ENCODE measurements around the gene STON2. TPM values are rescaled to one million over a fixed set of nuclear protein-coding genes. Genes with fewer than 3 reads are reported as not detected.
"Not testable (repeated sequence)": the region's sequence is repeated elsewhere in the genome, so short reads cannot be mapped to it uniquely, and the experiment has no call there.

STON2 gene
- total RNA-seq, 1 donor: 25.9 TPM

GRCh38 chr14:81236849-81237248, 163.3 kb downstream of the STON2 start:
- not testable (repeated sequence) for H3K4me1 ChIP-seq (ENCODE audit: insufficient read depth, low read length); H3K27me3 ChIP-seq (ENCODE audit: insufficient read depth, low read length); H3K9me3 ChIP-seq (ENCODE audit: low read depth, low read length); H3K4me3 ChIP-seq (ENCODE audit: low read length)

DNA sequence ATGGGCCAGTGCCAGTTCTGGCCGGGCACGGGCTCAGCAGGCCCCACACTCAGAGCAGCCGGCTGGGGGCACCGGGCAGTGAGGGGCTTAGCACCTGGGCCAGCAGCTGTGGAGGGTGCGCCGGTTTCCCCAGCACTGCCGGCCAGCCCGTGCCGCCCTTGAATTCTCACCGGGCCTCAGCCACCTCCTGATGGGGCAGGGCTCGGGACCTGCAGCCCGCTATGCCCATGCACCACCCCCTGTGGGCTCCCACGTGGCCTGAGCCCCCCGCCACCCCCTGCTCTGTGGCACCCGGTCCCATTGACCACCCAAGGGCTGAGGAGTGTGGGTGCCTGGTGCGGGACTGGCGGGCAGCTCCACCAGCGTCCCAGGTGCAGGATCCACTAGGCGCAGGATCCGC, 164.0 kb downstream of the STON2 start:
- no peaks in the 10 kb centered on the region for H3K9me3 ChIP-seq (ENCODE audit: low read depth, low read length)
- H3K27me3 ChIP-seq (ENCODE audit: insufficient read depth, low read length): no peaks in the 10 kb centered on the region
- no peak overlapping the region for H3K4me3 ChIP-seq (ENCODE audit: low read length)
- H3K4me1 ChIP-seq (ENCODE audit: insufficient read depth, low read length): no peaks in the 10 kb centered on the region

DNA sequence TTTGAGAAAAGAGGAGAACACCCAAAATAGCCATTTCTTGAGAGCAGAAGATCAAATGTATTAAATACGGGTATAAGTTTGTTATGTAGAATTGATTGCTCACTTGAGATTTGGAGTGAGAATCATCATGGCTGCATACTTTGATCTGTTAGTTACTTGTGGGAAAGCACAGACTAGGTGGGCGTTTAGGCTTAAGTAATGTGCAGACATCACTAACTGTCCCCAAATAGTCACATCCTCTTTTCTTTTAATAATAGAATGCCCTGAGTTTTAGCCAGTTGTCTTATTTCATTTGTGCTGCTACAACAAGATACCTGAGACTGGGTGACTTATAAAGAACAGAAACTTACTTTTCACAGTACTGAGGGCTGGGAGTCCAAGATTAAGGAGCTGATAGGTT, 165.0 kb downstream of the STON2 start:
- no peaks in the 10 kb centered on the region for H3K9me3 ChIP-seq (ENCODE audit: low read depth, low read length)
- no peak overlapping the region for H3K4me3 ChIP-seq (ENCODE audit: low read length)
- no peaks in the 10 kb centered on the region for H3K4me1 ChIP-seq (ENCODE audit: insufficient read depth, low read length)
- no peaks in the 10 kb centered on the region for H3K27me3 ChIP-seq (ENCODE audit: insufficient read depth, low read length)

DNA sequence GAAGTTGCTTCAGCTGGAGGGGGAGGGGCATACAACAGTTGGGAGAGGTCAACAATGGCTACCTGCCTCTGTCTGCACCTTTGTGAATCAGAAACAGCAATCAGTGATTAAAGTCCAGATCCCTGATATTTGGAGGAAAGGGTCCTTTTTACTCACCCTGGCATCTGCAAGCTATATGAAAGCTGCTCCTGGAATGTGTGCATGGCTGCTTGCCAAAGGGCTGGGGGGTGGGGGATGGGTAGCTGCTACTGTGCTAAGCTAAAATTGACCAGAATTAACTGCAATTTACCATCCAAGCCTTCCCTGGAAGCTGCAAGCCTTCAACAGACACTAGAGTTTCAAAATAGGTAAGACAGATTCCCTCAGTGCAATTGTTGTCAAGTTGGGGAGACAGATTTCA, 165.8 kb downstream of the STON2 start:
- no peaks in the 10 kb centered on the region for H3K27me3 ChIP-seq (ENCODE audit: insufficient read depth, low read length)
- no peak overlapping the region for H3K4me3 ChIP-seq (ENCODE audit: low read length)
- no peaks in the 10 kb centered on the region for H3K9me3 ChIP-seq (ENCODE audit: low read depth, low read length)
- no peaks in the 10 kb centered on the region for H3K4me1 ChIP-seq (ENCODE audit: insufficient read depth, low read length)

DNA sequence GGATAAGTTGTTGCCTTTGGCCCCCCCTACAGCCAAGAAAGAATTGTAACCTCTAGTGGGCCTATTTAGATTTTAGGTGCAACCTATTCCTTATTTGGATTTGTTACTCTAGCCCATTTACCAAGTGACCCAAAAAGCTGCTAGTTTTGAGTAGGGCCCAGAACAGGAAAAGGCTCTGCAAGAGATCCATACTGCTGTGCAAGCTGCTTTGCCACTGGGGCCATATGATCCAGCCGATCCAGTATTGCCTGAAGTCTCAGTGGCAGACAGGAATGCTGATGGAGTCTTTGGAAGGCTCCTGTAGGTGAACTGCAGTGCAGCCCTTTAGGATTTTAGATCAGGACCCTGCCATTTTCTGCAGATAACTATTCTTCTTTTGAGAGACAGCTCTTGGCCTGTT, 166.5 kb downstream of the STON2 start:
- Histone ChIP-seq H3K4me3 (ENCODE audit: low read length) (no peak overlapping the region), H3K9me3 (ENCODE audit: low read depth, low read length) (no peaks in the 10 kb centered on the region), H3K4me1 (ENCODE audit: insufficient read depth, low read length) (no peaks in the 10 kb centered on the region), H3K27me3 (ENCODE audit: insufficient read depth, low read length) (no peaks in the 10 kb centered on the region)

GRCh38 chr14:81231540-81231939, 168.6 kb downstream of the STON2 start:
- Histone ChIP-seq H3K27me3 (ENCODE audit: insufficient read depth, low read length) (no peaks in the 10 kb centered on the region), H3K4me1 (ENCODE audit: insufficient read depth, low read length) (no peaks in the 10 kb centered on the region), H3K9me3 (ENCODE audit: low read depth, low read length) (no peaks in the 10 kb centered on the region), H3K4me3 (ENCODE audit: low read length) (no peak overlapping the region)

DNA sequence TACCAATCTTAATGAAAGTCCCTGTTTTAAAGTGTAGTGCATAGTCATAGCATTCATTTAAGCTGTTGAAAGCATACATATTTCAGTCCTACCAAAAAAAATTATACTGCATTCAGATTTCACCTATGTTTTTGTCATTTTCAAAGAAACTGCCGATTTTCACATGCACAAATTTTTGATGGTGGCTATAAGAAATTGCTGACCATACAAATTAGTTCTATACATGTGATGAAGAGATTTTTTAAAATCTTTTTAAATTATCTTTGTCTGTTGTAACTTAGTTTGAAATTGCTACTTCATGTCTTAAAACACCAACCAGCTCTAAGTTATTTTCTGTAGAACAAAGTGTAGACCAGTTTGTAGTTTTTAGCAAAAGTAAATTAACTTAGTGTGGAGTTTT, 175.9 kb downstream of the STON2 start:
- Histone ChIP-seq H3K9me3 (ENCODE audit: low read depth, low read length) (no peaks in the 10 kb centered on the region), H3K4me3 (ENCODE audit: low read length) (no peak overlapping the region), H3K4me1 (ENCODE audit: insufficient read depth, low read length) (peaks cover 9% of the 10 kb centered on the region), H3K27me3 (ENCODE audit: insufficient read depth, low read length) (no peaks in the 10 kb centered on the region)

- not testable (repeated sequence) for H3K9me3 ChIP-seq (ENCODE audit: low read depth, low read length)
Observed at GRCh38 chr14:81223788-81224187, 176.3 kb downstream of the STON2 start.

GRCh38 chr14:81222691-81223090, 177.4 kb downstream of the STON2 start:
- Histone ChIP-seq H3K4me3 (ENCODE audit: low read length) (no peak overlapping the region), H3K4me1 (ENCODE audit: insufficient read depth, low read length) (peaks cover 13% of the 10 kb centered on the region), H3K9me3 (ENCODE audit: low read depth, low read length) (no peaks in the 10 kb centered on the region), H3K27me3 (ENCODE audit: insufficient read depth, low read length) (no peaks in the 10 kb centered on the region)

More at GRCh38 chr14:81223788-81224187, 176.3 kb downstream of the STON2 start:
- not testable (repeated sequence) for H3K27me3 ChIP-seq (ENCODE audit: insufficient read depth, low read length); H3K4me3 ChIP-seq (ENCODE audit: low read length)
- H3K4me1 ChIP-seq (ENCODE audit: insufficient read depth, low read length): peaks cover 13% of the 10 kb centered on the region

DNA sequence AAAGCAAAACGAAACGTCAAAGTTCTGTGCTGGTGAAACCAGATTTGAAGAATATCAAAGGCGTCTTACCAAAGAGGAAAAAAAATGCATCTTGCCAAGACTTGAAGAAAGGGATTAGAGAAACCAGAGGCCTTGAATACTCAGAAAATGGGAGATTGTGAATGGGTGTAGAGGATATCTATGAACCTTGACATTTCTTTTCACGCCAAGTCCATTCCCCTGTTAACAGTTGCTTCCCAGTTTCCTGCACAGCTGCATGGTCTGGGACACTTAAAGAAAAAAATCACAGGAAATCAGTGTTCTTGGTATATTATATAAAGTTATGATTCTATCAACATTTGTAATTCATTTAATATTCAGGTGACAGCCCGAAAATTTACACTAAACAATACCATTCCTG, 178.0 kb downstream of the STON2 start:
- H3K4me1 ChIP-seq (ENCODE audit: insufficient read depth, low read length): peaks cover 19% of the 10 kb centered on the region
- no peaks in the 10 kb centered on the region for H3K27me3 ChIP-seq (ENCODE audit: insufficient read depth, low read length)
- no peak overlapping the region for H3K4me3 ChIP-seq (ENCODE audit: low read length)
- H3K9me3 ChIP-seq (ENCODE audit: low read depth, low read length): no peaks in the 10 kb centered on the region

GRCh38 chr14:81221579-81222102, 178.5 kb downstream of the STON2 start:
- no peaks in the 10 kb centered on the region for H3K9me3 ChIP-seq (ENCODE audit: low read depth, low read length)
- H3K4me3 ChIP-seq (ENCODE audit: low read length): peak overlapping the region; percentile 75
- H3K27me3 ChIP-seq (ENCODE audit: insufficient read depth, low read length): no peaks in the 10 kb centered on the region
- H3K4me1 ChIP-seq (ENCODE audit: insufficient read depth, low read length): peaks cover 19% of the 10 kb centered on the region

GRCh38 chr14:81220830-81221578, 179.1 kb downstream of the STON2 start, which contains the start of gene GTF2A1:
Gene GTF2A1 (minus strand): TSS chr14:81220959. CDS start chr14:81220518, 441 bp downstream.
- Histone ChIP-seq H3K27me3 (ENCODE audit: insufficient read depth, low read length) (no peaks in the 10 kb centered on the region), H3K9me3 (ENCODE audit: low read depth, low read length) (no peaks in the 10 kb centered on the region), H3K4me1 (ENCODE audit: insufficient read depth, low read length) (peaks cover 19% of the 10 kb centered on the region), H3K4me3 (ENCODE audit: low read length) (peak within 1 kb of the TSS; percentile 99)

- Histone ChIP-seq H3K9me3 (ENCODE audit: low read depth, low read length) (no peaks in the 10 kb centered on the region), H3K27me3 (ENCODE audit: insufficient read depth, low read length) (no peaks in the 10 kb centered on the region), H3K4me1 (ENCODE audit: insufficient read depth, low read length) (peaks cover 19% of the 10 kb centered on the region), H3K4me3 (ENCODE audit: low read length) (peak overlapping the region; percentile 99)
Observed at GRCh38 chr14:81220580-81220829, 179.6 kb downstream of the STON2 start.

DNA sequence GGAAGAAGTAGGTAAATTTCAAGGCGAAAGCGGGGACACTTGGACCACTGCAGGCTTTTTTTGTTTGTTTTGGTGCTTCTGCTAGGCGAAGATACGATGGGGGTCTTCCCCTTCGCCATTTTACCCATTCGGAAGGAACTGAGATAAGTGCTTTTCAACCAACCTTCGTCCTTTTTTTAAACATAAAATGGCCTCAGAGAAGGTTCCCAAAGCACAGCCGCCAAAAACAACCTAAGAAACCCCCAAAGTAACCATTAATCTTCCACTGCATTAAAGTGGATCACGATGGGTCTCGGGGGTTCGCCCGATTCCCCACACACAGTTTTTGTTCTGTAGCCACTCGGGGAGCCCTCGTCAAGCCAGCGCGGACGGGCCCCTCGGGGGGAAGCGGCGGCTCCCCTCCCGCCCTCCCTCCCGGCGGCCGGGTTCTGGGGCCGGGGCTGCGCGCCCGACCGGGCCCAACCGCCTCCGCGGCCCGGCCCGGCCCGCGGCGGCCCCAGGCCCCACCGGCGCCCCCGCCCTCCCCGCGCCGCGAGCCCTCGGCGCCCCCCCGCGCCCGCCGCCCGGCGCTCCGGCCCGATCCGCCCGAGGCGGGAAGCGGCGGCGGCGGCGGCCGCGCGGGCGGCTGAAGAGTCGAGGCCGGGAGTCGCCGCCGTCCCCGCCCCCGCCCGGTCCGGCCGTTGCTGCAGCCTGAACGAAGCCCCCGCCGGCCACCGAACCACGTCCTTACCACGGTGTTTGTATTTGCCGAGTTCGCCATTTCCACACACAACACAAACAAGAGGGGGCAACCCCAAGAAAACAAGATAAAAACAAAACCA, 180.2 kb downstream of the STON2 start:
- Histone ChIP-seq H3K27me3 (ENCODE audit: insufficient read depth, low read length) (no peaks in the 10 kb centered on the region), H3K9me3 (ENCODE audit: low read depth, low read length) (no peaks in the 10 kb centered on the region), H3K4me1 (ENCODE audit: insufficient read depth, low read length) (peaks cover 19% of the 10 kb centered on the region), H3K4me3 (ENCODE audit: low read length) (peak overlapping the region; percentile 99)

DNA sequence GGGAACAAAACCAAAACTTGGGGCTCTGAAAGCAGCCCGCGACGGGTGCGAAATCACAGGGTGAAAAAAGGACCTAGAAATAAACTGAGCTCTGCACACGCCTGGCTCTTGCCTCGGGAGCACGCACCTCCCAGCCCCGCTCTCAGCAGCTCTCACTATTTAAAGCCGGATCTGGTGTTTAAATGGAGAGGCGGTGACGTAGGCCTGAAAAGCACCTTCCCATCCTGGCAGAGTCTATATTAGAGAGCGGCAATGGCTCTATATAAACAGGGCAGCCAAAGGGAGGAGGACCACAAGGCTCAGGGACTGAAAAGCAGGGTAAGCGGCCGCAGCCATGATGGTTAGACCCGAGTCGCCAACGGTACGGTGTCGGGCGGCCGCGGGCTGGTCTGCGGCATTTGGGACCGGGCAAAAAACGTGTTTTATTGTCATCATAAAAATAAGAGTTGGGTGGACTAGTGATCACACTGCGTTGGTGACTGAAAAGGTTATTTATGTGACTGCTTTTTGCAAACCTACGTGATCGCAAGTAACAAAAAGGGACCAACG, 180.8 kb downstream of the STON2 start:
- no peaks in the 10 kb centered on the region for H3K9me3 ChIP-seq (ENCODE audit: low read depth, low read length)
- H3K27me3 ChIP-seq (ENCODE audit: insufficient read depth, low read length): no peaks in the 10 kb centered on the region
- peaks cover 19% of the 10 kb centered on the region for H3K4me1 ChIP-seq (ENCODE audit: insufficient read depth, low read length)
- H3K4me3 ChIP-seq (ENCODE audit: low read length): peak overlapping the region; percentile 97

All from mononuclear cell (primary cell).